GM19351 (cell line): ENCODE measurements around the gene ARHGAP40.
"Not testable (repeated sequence)": the region's sequence is repeated elsewhere in the genome, so short reads cannot be mapped to it uniquely, and the experiment has no call there.

ENCODE experiments used
- ATAC-seq: cut with Tn5 transposase; IDR thresholded peaks from one replicate; pipeline ENCODE4 v1.9.1; 2021; ENCODE audit warnings: mild to moderate bottlenecking, moderate library complexity; ENCODE audit not compliant: unreplicated experiment

Gene ARHGAP40

GRCh38 chr20:38586181-38586525 is 15.5 kb upstream of the ARHGAP40 start:
- no peak for ATAC-seq

DNA sequence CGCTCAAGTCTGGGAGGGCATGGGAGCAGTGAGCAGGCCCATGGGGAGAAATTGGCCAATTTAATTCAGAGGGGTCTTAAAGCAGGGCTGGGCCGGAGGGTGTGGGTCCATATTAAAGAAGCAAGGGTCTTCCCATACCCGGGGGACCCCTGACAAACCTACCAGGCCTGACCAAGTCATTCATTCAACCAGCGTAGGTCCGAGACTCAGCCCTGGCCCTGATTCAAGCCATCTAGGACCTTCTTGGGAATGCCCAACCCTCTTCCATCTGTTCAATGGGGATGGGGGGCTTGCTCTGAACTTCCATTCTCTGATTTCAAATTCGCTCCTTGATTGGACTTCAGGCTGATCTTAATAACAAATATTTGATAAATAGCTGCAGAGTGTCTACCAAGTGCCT is 13.3 kb upstream of the ARHGAP40 start:
- no peak for ATAC-seq

GRCh38 chr20:38589351-38589750 is 12.3 kb upstream of the ARHGAP40 start:
- ATAC-seq = no peak

DNA sequence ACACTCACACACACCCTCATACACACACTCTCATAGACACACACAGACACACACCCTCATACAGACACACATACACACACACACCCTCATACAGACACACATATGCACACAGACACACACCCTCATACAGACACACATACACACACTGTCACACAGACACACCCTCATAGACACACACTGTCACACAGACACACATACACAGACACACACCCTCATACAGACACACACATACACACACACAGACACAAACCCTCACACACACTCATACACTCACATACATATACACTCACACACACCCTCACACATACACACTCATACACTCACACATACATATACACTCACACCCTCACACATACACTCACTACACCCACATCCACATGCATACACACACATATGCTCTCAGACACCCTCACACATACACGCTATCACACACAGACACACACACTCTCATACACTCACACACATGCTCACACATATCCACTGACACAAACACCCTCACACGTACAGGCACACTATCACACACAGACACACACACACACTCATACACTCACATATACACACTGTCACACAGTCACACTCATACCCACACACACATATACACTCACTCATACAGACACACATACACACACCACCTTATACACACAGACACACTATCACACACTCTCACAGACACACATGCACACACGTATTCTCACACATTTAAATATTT is 11.5 kb upstream of the ARHGAP40 start:
- no peak for ATAC-seq

DNA sequence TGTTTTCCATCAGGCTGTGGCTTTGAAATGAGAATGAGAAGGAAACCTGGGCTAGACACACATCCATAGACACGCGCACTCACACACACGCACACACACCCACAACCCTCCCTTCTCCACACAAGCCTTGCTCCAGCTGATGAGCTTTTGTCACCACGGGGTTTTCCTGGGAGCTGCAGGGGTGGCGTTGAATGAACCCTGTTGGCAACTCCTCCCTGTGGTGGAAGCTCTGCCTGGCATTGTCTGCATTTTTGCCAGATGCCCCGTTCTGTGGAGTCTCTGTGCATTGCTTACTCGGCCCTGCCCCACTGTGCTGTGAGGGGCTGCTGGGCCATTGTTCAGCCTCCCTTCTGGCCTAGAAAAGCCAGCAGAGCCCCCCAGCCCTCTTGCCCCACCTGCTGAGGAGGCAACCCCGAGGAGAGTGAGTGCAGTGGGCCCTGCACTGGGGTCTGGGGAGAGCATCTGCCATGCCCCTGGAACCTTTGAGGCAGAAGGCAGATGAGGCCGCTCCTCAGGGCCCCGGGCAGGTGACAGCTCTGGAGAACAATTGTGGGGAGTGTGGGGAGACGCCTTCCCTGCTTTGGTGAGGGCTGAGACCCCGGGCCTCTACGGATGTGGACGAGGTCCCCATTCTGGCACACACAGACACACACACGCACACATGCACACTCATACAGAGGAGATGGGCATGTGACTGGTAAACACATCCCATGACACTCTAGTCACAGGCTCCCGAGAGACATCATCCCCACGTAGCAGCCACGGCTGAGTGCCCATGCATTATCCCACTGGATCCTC is 10.7 kb upstream of the ARHGAP40 start:
- no peak for ATAC-seq

- ATAC-seq = no peak
Measured at GRCh38 chr20:38591474-38592410, 9.9 kb upstream of the ARHGAP40 start.

- not testable (repeated sequence) for ATAC-seq
Measured at GRCh38 chr20:38592411-38592790, 9.2 kb upstream of the ARHGAP40 start.

DNA sequence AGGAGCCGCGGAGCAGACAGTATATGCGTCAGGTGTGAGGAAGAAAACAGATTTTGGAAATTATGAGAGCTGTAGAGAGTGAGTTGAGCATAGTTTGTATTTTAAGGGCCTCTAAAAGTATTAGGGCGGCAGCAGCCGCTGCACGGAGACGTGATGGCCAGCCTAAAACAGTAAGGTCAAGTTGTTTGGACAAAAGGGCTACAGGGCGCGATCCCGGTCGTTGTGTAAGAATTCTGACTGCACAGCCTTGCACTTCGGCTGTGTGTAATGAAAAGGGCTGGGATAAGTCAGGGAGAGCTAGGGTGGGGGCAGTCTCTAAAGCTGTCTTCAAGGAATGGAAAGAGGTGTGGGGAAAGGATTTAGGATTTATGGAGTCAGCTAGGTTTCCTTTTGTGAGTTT is 7.3 kb upstream of the ARHGAP40 start:
- ATAC-seq = not testable (repeated sequence)

DNA sequence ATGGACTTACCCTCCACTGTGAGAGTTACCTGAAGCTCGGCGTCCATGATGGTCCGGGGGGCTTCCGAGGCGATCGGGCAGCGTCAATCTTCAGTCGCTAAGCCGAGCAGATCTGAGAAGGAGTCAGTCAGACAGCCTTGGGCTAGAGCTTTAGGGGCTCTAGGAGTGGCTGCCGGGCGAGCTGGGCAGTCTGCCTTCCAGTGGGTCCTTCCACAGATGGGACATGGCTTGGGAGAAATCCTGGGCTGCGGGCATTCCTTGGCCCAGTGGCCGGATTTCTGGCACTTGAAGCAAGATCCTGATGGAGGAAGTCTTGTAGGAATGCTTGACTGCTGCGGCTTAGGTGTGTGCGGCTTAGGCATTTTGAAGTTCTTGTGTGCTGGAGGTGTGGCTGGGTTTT is 5.7 kb upstream of the ARHGAP40 start:
- ATAC-seq = not testable (repeated sequence)

GRCh38 chr20:38599410-38599882 is 2.2 kb upstream of the ARHGAP40 start:
- ATAC-seq = no peak

- no peak for ATAC-seq
Measured at GRCh38 chr20:38600057-38600456, 1.6 kb upstream of the ARHGAP40 start.

- no peak for ATAC-seq
Measured at GRCh38 chr20:38602185-38602581, 574 bp downstream of the ARHGAP40 start.

DNA sequence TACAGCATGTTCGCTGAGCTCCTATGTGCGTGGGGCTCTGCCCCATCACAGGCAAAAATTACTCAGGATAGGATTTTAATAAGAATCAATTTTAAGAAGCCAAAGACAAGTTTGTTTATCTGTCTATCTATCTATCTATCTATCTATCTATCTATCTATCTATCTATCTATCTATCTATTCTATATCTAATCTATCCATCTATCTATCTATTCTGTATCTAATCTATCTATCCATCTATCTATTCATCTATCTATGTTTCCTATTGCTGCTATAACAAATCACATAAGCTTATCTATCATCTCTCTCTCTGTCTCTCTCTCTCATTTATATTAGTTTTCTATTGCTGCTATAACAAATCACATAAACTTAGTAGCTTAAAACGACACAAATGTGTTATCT is 1.7 kb downstream of the ARHGAP40 start:
- ATAC-seq = no peak

GRCh38 chr20:38604873-38605303 is 3.3 kb downstream of the ARHGAP40 start:
- ATAC-seq = no peak

- ATAC-seq = no peak
Measured at GRCh38 chr20:38607351-38607750, 5.7 kb downstream of the ARHGAP40 start.

GRCh38 chr20:38608188-38608587 is 6.6 kb downstream of the ARHGAP40 start:
- no peak for ATAC-seq

DNA sequence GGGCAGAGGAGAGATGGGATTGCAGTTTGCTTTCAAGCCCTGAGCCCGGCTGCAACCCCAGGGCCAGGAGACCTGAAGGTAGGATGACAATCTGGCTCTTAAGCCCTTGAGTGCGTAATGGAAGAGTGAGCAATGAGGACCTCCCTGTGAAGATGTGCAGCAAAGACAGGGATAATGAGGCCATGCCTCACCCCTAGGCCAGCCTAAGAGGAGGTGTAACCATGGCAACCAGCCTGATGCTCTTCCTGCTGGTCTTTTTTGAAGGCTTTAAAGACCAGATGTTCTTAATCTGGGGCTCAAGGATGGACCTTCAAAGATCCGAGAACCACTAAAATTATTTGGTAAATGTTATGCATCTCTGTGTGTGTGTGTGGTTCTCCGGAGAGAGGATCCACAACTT is 8.2 kb downstream of the ARHGAP40 start:
- no peak for ATAC-seq

DNA sequence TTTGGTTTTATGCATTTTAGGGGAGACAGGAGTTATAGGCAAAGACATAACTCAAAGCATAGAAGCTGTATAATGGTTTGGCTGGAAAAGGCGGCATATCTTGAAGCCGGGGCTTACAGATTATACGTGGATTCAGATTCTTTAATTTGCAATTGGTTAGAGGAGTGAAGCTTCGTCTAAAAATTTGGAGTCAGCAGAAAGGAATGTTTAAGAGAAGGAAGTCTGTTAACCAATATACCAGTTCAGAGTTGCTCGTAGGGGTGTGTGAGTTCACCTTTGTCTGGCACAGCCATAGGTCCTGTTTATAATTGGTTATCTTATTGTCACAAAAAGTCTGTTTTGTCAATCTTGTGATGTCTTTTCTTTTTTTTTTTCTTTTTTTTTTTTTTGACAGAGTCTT is 8.9 kb downstream of the ARHGAP40 start:
- ATAC-seq = no peak

- no peak for ATAC-seq
Measured at GRCh38 chr20:38612751-38613515, 11.3 kb downstream of the ARHGAP40 start.

DNA sequence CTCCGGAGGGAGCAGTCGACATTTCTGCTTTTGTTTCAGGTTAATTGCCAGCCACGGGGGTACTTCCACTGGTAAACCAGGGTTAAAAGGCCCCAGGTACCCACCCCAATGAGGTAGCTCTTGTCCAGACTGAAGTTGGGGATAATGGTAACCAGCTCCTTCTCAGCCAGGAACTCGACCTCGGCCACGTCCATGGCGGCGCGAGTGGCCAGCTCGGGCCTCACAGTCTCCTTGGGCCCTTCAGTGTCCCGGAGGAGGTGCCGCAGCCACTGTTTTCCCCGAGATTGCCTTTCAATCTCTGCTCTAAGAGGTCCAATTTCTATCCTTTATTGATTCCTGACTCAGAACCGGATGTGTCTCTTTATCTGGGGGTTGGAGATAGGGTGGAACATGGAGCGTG is 13.7 kb downstream of the ARHGAP40 start:
- ATAC-seq = no peak

GRCh38 chr20:38616457-38616856 is 14.8 kb downstream of the ARHGAP40 start:
- ATAC-seq = no peak
